HG02943 (cell line): ENCODE results near the gene NCOA1.
A peak's percentile ranks its signal among the peaks of the same experiment; 100 is the strongest.
"Not testable (repeated sequence)": the region's sequence is repeated elsewhere in the genome, so short reads cannot be mapped to it uniquely, and the experiment has no call there.

Experiments used
- ATAC-seq: cut with Tn5 transposase; IDR thresholded peaks from one replicate; pipeline ENCODE4 v1.9.1; 2021; ENCODE audit warnings: mild to moderate bottlenecking, low read depth, moderate library complexity; ENCODE audit not compliant: unreplicated experiment

The NCOA1 gene

GRCh38 chr2:24569565-24569964 is 78.5 kb downstream of the NCOA1 start:
- ATAC-seq, result not testable (repeated sequence)

DNA sequence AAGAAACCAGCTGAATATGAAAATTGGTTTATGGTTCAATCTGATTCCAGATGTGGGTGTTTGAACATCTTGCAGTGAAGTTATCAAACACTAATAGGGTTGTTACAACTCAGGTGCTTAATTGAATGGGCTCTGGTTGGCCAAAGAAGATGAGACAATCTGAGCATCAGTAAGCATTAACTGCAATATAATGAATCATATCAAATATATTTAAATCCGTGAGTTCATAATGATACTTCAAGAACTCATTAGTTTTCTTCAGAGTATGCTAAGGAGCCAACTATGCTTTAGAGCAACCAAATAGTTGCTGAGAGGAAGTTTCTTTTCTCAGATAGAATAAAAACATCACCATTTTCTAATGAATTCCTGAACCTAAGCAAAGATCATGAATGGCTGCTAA is 79.2 kb downstream of the NCOA1 start:
- no peak for ATAC-seq

DNA sequence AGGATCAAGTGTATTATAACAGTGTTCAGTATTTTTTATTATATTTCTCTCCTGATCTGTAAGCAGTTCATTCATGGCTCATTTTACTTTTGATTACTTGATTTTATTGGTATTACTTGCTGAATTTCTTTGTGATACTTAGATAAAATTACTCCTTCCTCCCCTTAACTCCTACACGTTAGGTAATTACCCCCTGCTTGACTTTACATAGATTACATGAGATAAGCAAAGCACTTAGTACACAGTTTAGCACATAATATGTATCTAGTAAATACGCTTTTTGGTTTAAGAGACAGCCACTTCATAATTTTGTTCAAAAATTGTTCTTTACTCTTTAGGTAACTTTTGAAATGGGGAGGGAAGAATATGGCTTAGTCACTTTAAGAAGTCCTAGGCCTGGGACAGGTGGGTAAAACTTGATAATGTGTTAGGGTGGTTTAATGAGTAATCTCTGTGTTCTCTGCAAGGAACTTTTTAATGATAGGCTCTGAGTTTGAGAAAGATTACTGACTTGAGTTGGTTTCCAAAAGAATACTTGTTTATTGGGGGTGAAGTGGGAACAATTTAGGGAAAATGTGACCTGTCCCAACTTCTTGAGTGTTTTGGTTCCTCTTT is 80.9 kb downstream of the NCOA1 start:
- no peak for ATAC-seq

GRCh38 chr2:24576146-24576545 is 85.1 kb downstream of the NCOA1 start:
- ATAC-seq, result no peak

DNA sequence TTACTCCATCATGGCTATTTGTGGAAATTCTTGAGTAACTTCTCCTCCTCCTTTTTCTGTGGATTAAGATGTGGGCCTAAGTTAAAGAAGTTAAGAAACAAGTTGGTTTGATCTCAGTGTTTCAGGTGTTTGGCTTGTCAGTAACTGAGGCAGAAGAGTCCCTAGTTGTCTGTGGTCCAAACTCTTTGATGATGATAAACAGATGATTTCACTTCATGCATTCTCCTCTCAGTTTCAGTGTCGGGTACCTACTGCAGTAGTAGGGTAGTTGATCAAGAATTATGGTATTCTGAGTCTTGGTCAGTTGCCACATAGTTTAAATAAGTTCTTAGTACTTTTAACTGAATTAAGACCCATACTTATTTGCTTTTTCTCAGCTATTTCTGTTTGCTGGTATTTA is 85.6 kb downstream of the NCOA1 start:
- no peak for ATAC-seq

DNA sequence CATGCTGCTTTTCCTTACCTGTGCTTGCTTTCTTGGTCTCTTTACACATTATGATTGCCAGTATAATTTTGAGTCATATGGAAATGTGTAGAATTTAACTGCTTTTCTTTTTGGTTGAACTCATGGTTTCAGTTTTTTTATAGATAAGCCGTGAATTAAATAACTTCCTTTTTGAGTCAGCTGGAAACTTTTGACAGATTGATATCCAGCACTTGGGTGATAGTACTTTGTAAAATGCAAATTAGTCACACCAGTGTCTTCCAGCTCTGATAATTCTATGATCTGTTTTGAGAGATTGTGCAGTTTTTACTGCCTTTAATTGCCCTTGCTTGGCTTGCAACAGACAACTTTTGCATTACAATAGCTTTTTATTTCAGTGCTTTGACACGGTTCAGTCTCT is 86.4 kb downstream of the NCOA1 start:
- peak; percentile 50 for ATAC-seq

DNA sequence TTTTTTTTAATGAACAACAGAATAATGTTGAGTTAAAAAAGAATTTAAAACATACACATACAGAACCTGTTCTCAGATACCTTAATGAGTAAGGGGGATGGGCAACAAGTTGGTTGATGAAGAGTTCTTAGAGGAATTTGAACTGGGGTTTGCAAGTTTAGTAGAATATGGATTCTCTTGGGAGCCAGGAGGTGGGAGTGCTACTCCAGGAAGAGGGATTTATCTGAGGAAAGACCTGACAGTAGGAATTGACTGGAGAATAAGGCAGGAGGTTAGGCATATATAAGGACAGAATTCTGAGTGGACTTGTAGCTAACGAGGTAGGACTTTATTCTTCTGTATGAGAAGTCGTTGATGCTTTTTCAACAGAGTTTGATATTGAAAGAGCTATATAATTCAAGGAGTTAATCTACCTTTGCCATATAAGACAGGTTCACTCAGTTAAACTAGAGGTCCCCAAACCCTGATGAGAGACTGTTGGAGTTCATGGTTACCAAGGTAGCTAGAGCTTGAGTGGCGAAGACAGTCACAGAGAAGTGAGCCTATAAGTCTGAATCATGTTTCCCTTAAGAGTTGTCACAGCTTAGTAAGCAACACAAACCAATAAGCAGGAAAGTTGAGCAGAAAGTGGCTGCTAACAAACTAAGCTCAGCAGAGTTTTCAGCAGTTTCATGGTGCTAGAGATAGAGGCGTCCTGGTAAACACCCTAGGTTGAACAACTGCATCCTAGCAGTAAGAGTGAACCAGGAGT is 88.2 kb downstream of the NCOA1 start:
- ATAC-seq, result no peak

DNA sequence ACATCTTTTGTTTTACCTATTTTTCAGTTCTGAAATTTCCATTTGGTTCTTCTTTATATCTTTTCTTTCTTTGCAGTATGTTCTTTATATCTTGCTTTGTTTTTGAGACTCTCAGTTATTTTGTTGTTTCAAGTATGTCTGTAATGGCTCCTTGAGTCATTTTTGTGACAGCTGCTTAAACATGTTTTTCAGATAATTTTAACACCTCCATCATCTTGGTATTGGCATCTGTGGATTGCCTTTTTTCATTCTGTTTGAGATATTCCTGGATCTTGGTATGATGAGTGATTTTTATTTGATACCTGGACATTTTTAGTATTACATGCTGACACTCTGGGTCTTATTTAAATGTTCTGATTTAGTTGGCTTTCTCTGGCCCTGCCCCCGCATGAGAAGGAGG is 89.5 kb downstream of the NCOA1 start:
- ATAC-seq, result no peak

GRCh38 chr2:24581971-24582370 is 90.9 kb downstream of the NCOA1 start:
- not testable (repeated sequence) for ATAC-seq

DNA sequence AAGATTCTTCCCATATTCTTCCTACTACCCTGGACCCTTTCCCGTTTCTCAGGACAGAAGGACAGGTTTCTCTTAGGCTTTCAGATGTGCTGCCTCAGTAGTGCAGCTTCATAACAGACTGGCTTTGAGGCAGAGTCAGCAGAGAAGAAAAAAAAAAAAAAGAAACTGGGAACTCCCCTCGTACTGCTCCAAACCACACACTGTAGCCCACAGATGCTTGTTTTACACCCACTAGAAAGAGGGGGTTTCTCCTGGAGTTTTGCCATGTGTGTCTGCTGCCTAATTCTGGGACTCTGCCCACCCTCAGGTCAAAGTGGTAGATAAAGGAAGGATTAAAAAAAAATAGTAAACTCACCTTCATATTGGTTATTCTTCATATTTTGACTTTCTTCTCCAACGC is 95.9 kb downstream of the NCOA1 start:
- peak; percentile 63 for ATAC-seq

DNA sequence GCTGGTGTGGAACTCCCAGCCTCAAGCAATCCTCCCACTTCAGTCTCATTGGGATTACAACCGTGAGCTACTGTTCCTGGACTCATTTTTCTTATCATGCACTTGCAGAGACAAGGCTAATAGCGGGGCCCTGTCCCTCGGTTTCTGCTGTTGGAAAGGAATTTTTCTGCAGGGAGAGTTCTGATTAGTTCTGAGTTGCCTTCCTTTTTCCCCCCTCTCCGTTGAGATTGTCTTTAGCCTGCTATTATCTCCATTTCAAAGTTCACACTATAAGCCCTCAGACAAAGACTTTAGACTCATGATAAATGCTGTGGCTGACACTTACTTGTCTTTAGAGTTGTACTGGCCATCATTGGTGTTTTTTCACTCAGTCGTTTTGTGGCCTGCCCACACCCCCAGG is 97.2 kb downstream of the NCOA1 start:
- no peak for ATAC-seq

- no peak for ATAC-seq
These were observed 101.5 kb downstream of the NCOA1 start for GRCh38 chr2:24592441-24593100.

GRCh38 chr2:24594283-24594682 is 103.2 kb downstream of the NCOA1 start:
- no peak for ATAC-seq

- no peak for ATAC-seq
These were observed 106.3 kb downstream of the NCOA1 start for GRCh38 chr2:24597181-24597870.

DNA sequence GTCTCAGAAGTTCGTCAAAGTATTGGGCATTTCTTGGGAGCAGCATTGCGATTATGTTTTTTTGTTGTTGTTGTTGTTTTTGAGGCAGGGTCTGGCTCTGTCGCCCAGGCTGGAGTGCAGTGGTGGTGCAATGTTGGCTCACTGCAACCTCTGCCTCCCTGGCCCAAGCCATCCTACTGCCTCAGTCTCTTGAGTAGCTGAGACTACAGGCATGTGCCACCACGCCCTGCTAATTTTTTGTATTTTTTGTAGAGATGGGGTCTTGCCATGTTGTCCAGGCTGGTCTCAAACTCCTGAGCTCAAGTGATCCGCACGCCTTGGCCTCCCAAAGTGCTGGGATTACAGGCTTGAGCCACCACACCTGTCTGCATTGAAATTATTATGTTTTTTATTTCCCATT is 109.1 kb downstream of the NCOA1 start:
- not testable (repeated sequence) for ATAC-seq

DNA sequence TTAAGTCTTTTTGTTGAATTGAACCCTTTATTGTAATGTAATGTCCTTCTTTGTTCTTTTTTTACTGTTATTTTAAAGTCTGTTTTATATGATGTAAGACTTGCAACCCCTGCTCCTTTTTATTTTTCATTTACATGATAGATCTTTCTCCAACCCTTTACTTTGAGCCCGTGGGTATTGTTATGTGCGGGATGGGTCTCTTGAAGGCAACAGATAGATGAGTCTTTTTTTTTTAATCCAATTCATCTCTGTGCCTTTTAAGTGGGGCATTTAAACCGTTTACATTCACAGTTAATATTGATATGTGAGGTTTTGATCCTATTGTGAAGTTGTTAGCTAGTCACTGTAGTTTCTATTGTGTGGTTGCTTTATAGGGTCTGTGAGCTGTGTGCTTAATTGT is 120.6 kb downstream of the NCOA1 start:
- no peak for ATAC-seq

DNA sequence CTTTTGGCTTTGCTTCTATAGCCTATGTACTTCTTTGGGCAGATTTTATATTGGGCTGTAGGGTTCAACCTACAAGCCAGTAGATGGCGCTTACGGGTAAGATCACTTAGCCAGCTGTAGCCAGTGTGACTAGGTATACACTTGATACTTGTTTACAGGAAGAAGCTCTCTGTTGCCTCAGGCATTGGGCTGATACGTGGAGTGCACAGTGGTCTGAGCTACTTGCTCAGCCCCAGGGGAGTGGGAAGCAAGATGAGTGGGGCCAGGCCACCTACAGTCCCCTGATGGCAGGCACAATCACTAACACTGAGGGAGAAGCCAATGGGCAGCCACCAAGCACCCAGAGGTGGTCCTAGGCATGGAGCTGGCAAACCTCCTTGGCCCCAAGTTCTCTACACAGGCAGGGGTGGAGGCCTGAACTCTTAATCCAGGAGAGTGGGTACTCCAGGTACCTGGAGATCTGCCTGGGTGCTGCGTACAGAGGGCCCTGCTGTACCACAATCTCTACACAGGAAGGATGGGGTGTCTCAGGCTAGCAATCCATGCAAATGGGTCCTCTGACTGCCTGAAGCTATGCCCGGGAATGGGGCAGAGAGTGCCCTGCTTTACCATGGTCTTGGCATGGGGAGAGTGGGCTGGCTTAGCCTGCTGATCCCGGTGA is 122.2 kb downstream of the NCOA1 start:
- no peak for ATAC-seq

GRCh38 chr2:24616616-24617015 is 125.6 kb downstream of the NCOA1 start:
- no peak for ATAC-seq

GRCh38 chr2:24617424-24617823 is 126.4 kb downstream of the NCOA1 start:
- ATAC-seq, result no peak

DNA sequence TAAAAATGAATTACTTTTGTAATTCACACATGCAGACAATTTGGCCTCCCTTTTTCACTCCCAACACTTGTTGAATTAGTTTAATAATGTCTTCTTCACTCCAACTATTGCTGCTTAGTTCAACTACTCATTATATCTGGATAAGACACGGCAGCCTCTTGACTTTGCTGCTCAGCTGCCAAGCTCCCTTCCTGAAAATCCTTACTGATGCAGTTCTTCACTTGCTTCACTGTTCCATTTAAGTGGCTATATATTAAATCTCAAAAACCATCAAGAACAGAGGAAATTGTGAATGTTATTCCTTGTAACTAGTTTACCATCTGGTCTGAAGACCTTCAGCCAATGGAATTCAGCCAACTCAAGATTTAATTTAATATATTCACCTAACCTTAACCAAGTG is 127.1 kb downstream of the NCOA1 start:
- ATAC-seq, result no peak

- no peak for ATAC-seq
These were observed 127.6 kb downstream of the NCOA1 start for GRCh38 chr2:24618680-24619079.
